GM18858 (cell line): ENCODE results near the gene NPSR1.
"Not testable (repeated sequence)": the region's sequence is repeated elsewhere in the genome, so short reads cannot be mapped to it uniquely, and the experiment has no call there.

Source experiments
- ATAC-seq: cut with Tn5 transposase; IDR thresholded peaks from one replicate; pipeline ENCODE4 v1.9.1; 2021; ENCODE audit not compliant: unreplicated experiment

Gene NPSR1

DNA sequence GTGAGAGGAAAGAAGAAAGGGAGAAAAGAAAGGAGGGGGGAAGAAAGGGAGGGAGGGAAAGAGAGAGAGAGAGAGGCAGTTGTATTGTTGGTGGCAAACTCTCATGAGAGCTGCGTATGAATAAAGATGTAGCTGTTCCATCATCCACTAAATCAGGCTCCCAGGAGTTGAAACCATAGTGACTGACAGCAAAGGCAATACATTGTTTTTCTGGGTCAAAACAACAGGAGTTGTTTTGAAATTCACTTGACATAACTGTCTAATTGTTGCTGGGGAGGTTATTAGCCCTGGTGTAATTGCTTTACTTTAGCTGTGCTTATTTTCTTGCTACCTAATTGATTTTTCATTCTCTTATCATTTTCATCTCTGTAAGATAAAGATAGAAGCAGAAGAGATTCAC, 173.4 kb downstream of the NPSR1 start:
- ATAC-seq, result no peak

- ATAC-seq, result no peak
Observed at GRCh38 chr7:34832020-34832419, 174.0 kb downstream of the NPSR1 start.

GRCh38 chr7:34835901-34836600, 178.0 kb downstream of the NPSR1 start:
- ATAC-seq, result no peak

- ATAC-seq, result no peak
Observed at GRCh38 chr7:34837316-34837715, 179.3 kb downstream of the NPSR1 start.

GRCh38 chr7:34837801-34838201, 179.8 kb downstream of the NPSR1 start:
- ATAC-seq, result no peak

DNA sequence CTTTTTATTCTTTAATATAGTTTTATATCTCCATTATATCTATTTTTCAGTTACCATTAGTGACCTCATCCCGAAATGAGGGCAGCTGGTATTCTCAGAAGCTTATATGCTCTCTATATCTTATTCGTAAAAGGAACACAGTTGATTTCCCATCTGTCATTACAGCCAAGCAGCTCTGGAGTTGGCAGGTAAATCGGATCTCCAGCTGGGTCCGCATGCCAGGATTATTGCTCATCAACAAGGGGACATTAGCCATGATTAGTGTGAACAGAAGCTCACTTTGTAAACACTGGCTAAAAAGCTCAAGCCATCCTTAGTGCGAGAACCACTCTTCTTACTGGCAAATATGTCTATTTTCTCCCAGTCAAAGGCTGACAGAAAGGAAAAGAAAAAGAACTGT, 180.3 kb downstream of the NPSR1 start:
- ATAC-seq, result no peak

GRCh38 chr7:34839645-34840044, 181.6 kb downstream of the NPSR1 start:
- ATAC-seq, result no peak

DNA sequence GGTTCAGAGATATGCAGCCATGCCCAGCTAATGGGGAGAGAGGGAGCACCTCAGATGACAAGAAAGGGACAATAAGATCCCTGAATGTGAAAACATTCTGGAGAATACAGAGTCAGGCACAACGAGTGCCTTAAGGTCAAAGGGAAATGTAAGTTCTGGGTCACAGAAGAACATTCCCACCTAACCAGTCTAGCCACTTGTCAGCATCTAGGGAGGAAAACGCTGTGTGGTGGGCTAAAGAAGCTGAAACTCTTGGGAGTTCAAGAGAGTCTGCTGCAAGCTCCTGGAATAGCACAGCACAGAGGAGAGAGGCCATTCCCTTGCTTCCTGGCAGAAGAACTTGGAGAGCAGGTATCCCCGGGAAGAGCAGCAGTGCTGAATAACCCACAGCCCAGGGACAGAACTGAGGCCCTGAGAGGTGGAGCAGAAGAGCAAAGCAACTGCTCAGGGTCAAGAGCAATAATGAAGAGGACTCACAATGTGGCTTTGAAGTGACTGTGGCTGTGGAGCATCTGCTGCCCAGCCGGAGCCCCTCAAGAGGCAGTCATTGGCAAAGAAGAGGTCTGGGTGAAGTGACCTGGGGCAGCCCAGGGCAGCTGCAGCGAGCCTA, 182.3 kb downstream of the NPSR1 start:
- no peak for ATAC-seq

- no peak for ATAC-seq
Observed at GRCh38 chr7:34841326-34841725, 183.3 kb downstream of the NPSR1 start.

DNA sequence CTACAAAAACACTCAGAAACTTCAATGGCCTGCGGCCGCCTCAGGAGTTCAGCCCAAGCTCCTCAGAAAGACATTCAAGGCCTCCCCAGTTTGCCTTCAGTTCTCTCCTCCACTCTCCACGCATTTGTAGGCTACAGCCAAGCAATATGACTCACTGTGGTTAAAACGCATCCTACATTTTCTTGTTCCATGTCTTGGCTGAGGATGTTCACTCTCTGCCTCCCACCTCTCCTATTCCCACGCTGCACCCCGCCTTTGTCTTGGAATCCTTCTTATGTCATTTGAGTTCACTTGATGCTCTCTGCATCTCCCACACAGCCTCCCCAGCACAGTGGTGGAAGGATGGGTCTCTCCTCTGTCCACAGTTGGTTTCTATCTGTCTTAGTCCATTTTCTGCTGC, 184.8 kb downstream of the NPSR1 start:
- ATAC-seq, result no peak

- no peak for ATAC-seq
Observed at GRCh38 chr7:34844406-34844805, 186.4 kb downstream of the NPSR1 start.

- no peak for ATAC-seq
Observed at GRCh38 chr7:34844936-34845665, 187.1 kb downstream of the NPSR1 start.

GRCh38 chr7:34845666-34846361, 187.8 kb downstream of the NPSR1 start:
- ATAC-seq, result no peak

GRCh38 chr7:34846976-34847375, 189.0 kb downstream of the NPSR1 start:
- no peak for ATAC-seq

- no peak for ATAC-seq
Observed at GRCh38 chr7:34848670-34849069, 190.7 kb downstream of the NPSR1 start.

DNA sequence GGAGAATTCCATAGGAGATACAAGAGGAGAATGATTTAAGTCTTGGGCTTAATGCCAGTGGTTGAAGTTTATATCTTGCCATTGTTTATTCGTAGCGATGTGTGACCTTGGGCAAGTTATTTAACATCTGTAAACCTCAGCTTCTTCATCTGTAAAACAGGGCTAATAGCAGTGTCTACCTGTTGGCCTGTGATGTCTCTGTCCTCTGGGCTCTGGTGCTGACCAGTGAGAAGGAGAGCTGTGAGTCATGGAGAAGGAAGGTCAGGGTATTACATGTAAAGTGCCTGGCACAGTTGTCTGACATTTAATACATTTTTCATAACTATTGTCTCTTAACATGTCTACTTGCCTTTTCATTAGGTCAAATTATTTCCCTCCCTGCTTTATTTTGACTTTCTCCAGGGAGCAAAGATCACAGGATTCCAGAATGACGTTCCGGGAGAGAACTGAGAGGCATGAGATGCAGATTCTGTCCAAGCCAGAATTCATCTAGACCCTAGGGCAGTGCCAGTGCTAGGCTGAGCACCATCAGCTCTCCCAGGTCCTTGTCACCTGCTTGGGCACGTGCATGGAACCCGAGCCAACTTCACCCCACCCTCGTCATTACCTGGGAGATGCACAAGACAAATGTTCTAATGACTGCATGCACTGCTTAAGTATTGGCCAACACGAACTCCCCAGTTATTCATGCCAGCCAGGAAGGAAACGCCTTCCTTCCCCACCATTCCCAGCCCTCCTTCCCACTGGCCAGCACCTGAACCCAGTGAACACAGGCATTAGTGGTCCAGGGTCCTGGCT, 191.3 kb downstream of the NPSR1 start:
- no peak for ATAC-seq

- no peak for ATAC-seq
Observed at GRCh38 chr7:34849986-34850385, 192.0 kb downstream of the NPSR1 start.

- no peak for ATAC-seq
Observed at GRCh38 chr7:34850681-34851080, 192.7 kb downstream of the NPSR1 start.

- ATAC-seq, result no peak
Observed at GRCh38 chr7:34851431-34851830, 193.4 kb downstream of the NPSR1 start.

- ATAC-seq, result not testable (repeated sequence)
Observed at GRCh38 chr7:34858444-34858843, 200.4 kb downstream of the NPSR1 start.

DNA sequence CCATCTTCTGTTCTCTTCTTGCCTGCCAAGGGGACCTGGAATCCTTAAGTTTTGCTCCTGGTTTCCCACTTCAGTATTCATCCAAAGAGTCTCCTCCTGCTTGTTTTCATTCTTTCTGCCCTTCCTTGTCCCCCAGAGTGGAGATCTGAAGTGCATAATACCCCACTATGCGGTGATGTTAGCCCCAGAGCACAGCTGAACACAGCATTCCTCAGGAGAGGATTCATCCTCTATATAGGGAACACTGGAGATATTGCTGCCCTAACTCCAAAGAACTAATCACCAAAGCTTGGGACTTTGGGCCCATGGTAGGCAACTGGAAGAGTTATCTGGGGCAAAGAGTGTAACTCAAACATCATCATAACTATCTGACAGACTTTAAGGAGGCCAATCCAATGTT, 201.3 kb downstream of the NPSR1 start:
- ATAC-seq, result not testable (repeated sequence)
